NCI-H446 treated with DMSO at 0.1 percent for 48 hours (cell line): Measurements from ENCODE around the gene MESP2.

ENCODE experiments used
- DNase-seq: peaks from one replicate; lab custom pipeline; 2025; lab: John Stamatoyannopoulos, UW

MESP2 gene

GRCh38 chr15:89820666-89821611, 44.8 kb downstream of the MESP2 start:
- no peak for DNase-seq

DNA sequence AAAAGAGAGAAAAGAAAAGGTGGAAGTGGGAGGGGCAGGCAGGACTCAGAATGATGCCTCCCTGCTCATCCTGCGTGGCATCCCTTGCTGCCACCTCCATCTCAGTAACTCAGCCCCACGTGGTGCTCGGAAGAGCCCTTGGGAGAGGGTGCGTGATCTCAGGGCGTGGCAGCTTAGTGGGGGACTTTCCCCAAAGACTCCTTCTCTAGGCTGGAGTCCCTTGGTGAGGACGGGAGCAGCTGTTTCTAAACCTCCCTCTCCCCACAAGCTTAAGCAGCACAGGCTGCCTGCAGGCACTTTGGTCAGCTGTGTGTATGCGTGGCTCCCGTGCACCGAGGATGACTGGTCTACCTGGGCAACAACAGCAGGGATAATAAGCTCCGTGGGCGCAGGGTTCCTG, 45.9 kb downstream of the MESP2 start:
- no peak for DNase-seq

DNA sequence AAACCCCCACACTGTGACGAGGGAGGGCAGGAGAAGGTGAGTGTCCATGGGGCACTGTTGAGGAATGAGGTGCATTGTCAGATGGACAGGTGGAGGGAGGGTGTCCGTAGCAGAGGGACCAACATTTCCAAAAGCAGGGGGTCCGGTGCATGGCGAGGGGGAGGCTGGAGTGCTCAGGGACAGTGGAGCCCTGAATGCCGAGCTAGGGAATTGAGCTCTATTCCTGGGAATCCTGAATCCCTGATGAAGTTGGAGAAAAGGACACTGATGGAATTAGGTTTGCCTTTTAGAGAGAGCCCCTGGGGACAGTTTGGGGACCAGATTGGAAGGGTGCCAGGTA, 46.4 kb downstream of the MESP2 start:
- no peak for DNase-seq

DNA sequence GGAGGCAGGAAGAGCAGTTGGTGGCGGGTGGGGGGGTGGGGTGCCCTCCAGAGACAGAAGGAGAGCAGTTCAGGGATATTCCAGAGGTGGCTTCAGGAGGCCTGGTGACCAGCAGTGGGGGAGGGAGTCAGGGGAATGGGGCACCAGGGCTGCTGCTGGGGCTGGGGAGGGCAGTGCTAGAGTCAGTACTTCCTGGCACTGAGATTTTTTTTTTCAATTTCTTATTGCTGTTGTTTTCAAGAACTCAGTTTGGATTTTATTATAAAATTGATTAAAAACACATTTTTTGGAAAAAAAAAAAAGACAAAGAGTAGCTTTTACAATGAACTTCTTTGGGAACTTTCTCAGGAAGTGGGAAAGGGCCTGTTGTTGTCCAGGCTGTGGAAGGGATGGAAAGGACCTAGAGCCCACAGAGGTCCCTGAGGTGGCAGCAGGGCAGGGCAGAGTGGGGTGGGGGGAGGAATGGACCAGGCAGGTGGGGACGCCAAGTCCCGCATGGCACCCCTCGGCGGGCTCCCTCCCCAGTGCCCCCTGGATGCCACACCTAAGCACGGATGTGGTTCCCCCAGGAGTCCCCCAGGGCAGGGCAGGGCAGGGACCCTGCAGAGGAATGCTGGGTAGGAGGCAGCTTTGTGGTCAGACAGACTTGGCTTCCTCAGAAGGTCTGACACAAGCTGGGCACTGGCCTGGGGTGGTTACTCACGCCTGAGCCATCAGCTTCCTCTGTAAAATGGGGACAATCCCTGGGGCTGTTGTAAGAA, 47.0 kb downstream of the MESP2 start:
- DNase-seq, result no peak

GRCh38 chr15:89823836-89824606, 47.9 kb downstream of the MESP2 start:
- no peak for DNase-seq

GRCh38 chr15:89824607-89824867, 48.4 kb downstream of the MESP2 start:
- DNase-seq, result no peak

DNA sequence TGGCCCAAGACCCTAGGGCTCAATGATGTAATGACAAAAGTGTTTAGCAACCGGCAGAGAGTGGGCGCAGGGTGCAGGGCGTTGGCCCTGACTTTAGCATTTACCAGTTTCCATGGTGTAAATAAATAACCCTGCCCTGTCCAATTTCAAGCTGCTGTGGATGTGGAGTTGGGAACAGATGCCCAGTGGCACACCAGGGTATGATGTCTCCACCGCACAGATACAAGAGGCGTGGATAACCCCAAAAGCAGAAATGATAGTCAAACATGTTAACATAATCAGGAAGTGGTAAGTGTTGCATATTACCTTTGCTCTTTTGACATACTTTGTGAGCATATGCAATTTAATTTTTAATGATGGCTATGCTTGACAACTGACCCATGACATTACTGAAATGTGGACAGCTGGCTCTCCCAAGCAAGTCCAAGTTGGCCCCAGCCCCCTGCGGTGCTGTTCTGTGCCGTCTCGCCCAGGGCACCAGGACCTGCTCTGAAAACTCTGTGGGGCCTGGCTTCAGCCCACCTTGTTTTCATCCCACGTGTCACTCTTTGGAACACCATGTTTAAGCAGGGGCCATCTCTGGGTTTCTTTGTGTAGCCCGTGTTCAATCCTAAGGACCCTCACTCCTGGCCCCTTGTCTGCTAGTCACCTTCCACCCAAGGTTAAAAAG, 49.3 kb downstream of the MESP2 start:
- no peak for DNase-seq

DNA sequence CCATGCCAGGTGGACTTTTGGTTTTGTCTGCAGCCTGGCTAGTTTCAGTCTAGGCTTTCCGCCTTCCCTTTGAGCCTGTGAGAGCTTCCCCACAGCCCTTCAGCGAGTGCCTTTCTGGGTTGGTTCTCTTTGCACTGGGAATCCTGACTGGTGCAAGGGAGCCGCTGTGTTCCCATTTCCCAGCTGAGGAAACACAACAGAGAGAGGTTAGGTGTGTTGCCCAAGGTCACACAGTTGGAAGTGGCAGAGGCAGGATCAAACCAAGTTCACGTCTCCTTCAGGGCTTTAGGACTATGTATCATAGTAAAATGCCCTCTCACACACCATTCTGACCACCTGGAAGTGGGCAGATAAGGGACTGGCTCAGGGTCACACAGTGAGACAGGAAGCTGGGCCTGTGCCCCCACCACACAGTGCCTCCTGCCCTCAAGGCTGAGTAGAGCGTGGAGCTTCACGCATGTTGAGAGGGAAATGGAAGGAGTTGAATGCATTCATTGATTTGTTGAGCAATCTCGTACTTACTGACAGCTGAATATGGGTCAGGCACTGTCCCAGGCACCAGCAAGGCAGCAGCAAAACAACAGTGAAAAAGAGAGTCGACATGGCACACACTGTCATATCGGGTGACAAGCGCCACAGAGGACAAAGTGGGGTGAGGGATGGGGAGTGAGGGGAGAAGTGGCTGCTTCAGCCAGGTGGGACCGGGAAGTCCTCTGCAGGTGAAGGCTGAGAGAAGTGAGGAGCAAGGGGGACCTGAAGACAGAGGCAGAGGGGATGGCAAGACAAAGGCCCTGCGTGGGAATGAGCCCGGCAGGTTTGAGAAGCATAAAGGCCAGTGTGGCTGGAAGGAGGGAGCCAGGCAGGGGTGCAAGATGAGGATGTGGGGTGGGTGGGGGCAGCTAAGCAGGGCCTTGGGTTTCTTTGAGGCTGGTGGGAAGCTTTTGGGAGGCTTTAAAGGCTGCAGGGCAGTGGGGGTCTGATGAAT, 50.8 kb downstream of the MESP2 start:
- no peak for DNase-seq

DNA sequence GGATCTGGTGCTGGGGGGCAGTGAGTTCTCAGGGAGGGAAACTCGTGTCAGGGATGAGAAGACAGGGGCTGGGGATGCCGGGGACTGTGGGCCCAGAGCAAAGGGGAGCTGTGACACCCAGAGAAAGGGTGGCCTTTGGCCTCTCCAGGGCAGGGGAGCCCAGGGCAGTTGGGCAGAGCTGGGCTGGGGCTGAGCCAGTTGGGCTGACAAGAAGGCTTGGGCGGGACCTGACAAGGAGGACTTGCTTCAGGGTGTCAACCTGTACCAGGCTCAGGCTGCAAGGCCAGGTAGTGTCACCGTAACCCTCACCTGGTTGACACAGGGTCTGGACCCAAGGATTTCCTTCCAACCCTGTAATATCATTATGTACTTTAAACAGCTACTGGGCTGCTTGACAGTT, 51.7 kb downstream of the MESP2 start:
- DNase-seq, result no peak
